Spleen (tissue), 7 donors: ENCODE data around the gene C6orf52.

Source experiments
- CTCF ChIP-seq, 11 experiments: fragments of 200-600 bp in 7 of 11; fragments of 450-650 bp in 4 of 11; sonication (generic) in 4 of 11; IDR thresholded peaks in 8 of 11; conservative IDR thresholded peaks in 3 of 11; 1 replicate in 7 of 11; 2 replicates in 4 of 11; pipeline versions ENCODE4 v1.4.0 to v1.8.0; 2016 to 2021; ENCODE audit warnings: antibody characterized with exemption in 11 of 11, inconsistent platforms in 4 of 11, mild to moderate bottlenecking in 1 of 11
- POLR2A ChIP-seq, 3 donors: fragments of 450-650 bp; IDR thresholded peaks; one replicate each; pipeline ENCODE4 v1.5.1; 2017; ENCODE audit warnings: antibody characterized with exemption in 3 of 3, mild to moderate bottlenecking in 1 of 3
- donor health status: DM: no; HTN: no; CAD: no; lungs with moderate emphysema.
- donor health status: DM: no; HTN: no; CAD: no.
- donor health status: DM: no; HTN: no; CAD: no.

GRCh38 chr6:10719296-10719963 lies 25.0 kb upstream of the C6orf52 start:
- TF ChIP-seq POLR2A (IDR thresholded peaks at IDR 0.05) (no peak), CTCF (IDR thresholded peaks at IDR 0.05 in 8 of 11, conservative IDR thresholded peaks at IDR 0.05 in 3 of 11) (no peak)
